OCI-LY1 (cell line): ENCODE results near the gene P2RY2.

Experiments
- H2AFZ ChIP-seq: fragments of 200-600 bp; sonication (generic), shearing (Covaris generic); 2 replicates; pipeline ENCODE4 v1.6.0; 2014; ENCODE audit warnings: antibody characterized with exemption, mild to moderate bottlenecking, low read length
- H3F3A ChIP-seq: fragments of 200-600 bp; sonication (generic), shearing (Covaris generic); 2 replicates; pipeline ENCODE4 v1.6.0; 2014; ENCODE audit warnings: mild to moderate bottlenecking, antibody characterized with exemption, low read length, moderate library complexity; ENCODE audit not compliant: insufficient read depth
- H3K27ac ChIP-seq: fragments of 200-600 bp; sonication (generic); 2 replicates; pipeline ENCODE4 v1.5.1; 2014; ENCODE audit warnings: low read length, mixed run types, mild to moderate bottlenecking, low read depth; ENCODE audit not compliant: poor library complexity, severe bottlenecking
- H3K27me3 ChIP-seq: fragments of 200-600 bp; sonication (generic); 2 replicates; pipeline ENCODE4 v1.6.0; 2014; ENCODE audit warnings: antibody characterized with exemption, mild to moderate bottlenecking, low read length, moderate library complexity; ENCODE audit not compliant: insufficient read depth
- H3K36me3 ChIP-seq: fragments of 200-600 bp; sonication (generic); 2 replicates; pipeline ENCODE4 v1.6.1; 2014; ENCODE audit warnings: mild to moderate bottlenecking, antibody characterized with exemption, low read length, moderate library complexity, mixed read lengths; ENCODE audit not compliant: insufficient read depth
- H3K4me1 ChIP-seq: fragments of 200-600 bp; sonication (generic); 2 replicates; pipeline ENCODE4 v1.5.1; 2014; ENCODE audit warnings: mild to moderate bottlenecking, low read length, moderate library complexity; ENCODE audit not compliant: insufficient read depth, severe bottlenecking
- H3K4me2 ChIP-seq: fragments of 200-600 bp; sonication (generic), shearing (Covaris generic); 2 replicates; pipeline ENCODE4 v1.6.1; 2014; ENCODE audit warnings: low read length
- H3K4me3 ChIP-seq: fragments of 200-600 bp; sonication (generic); 2 replicates; pipeline ENCODE4 v1.5.1; 2014; ENCODE audit warnings: low read length, low read depth, mild to moderate bottlenecking, mixed read lengths; ENCODE audit not compliant: poor library complexity, severe bottlenecking
- H3K79me2 ChIP-seq: fragments of 200-600 bp; shearing (Covaris generic); 2 replicates; pipeline ENCODE4 v1.6.1; 2016; ENCODE audit warnings: mixed run types, low read length, mixed read lengths; ENCODE audit not compliant: insufficient read depth
- H3K9ac ChIP-seq: fragments of 200-600 bp; sonication (generic), shearing (Covaris generic); 2 replicates; pipeline ENCODE4 v1.6.1; 2014; ENCODE audit warnings: mild to moderate bottlenecking, low read length, mixed read lengths
- H3K9me2 ChIP-seq: fragments of 200-600 bp; sonication (generic), shearing (Covaris generic); 2 replicates; pipeline ENCODE4 v1.6.1; 2014; ENCODE audit warnings: low read depth, mild to moderate bottlenecking, low read length, mixed read lengths
- H3K9me3 ChIP-seq: fragments of 200-600 bp; shearing (Covaris generic); 2 replicates; pipeline ENCODE4 v1.6.1; 2014; ENCODE audit warnings: low read length, mixed read lengths
- H4K20me1 ChIP-seq: fragments of 200-600 bp; sonication (generic), shearing (Covaris generic); 2 replicates; pipeline ENCODE4 v1.6.0; 2016; ENCODE audit warnings: mild to moderate bottlenecking, low read length; ENCODE audit not compliant: insufficient read depth
- CTCF ChIP-seq: fragments of 200-600 bp; sonication (generic), shearing (Covaris generic); IDR thresholded peaks from 2 replicates; pipeline ENCODE4 v1.5.1; 2017; ENCODE audit warnings: mild to moderate bottlenecking, antibody characterized with exemption, low read length, moderate library complexity, mixed read lengths
- EZH2 ChIP-seq: fragments of 200-600 bp; sonication (generic), shearing (Covaris generic); IDR thresholded peaks from 2 replicates; pipeline ENCODE4 v1.8.0; 2017; ENCODE audit warnings: borderline replicate concordance, mixed run types, mild to moderate bottlenecking, antibody characterized with exemption, low read length, moderate library complexity, mixed read lengths

P2RY2 gene

GRCh38 chr11:73242251-73243092, 24.4 kb downstream of the P2RY2 start:
- TF ChIP-seq EZH2 (no peak), CTCF (peak; percentile 89)
- Histone ChIP-seq H3K27me3 (peaks cover 5% of the 10 kb centered on the region; the same call in 1 of the 2 replicates), H3K9me3 (no peaks in the 10 kb centered on the region), H3K4me3 (no peak overlapping the region), H3K9me2 (no peaks in the 10 kb centered on the region), H3F3A (no peaks in the 10 kb centered on the region), H3K36me3 (no peaks in the 10 kb centered on the region), H4K20me1 (no peaks in the 10 kb centered on the region), H3K79me2 (no peaks in the 10 kb centered on the region), H3K9ac (no peak overlapping the region), H3K4me2 (peak overlapping the region; percentile 16; the same call in 1 of the 2 replicates), H3K4me1 (peaks cover 6% of the 10 kb centered on the region), H3K27ac (no peak overlapping the region), H2AFZ (no peak overlapping the region)

GRCh38 chr11:73243093-73243485, 25.0 kb downstream of the P2RY2 start:
- Histone ChIP-seq H3K36me3 (no peaks in the 10 kb centered on the region), H3K4me3 (no peak overlapping the region), H2AFZ (no peak overlapping the region), H3K79me2 (no peaks in the 10 kb centered on the region), H3K27ac (no peak overlapping the region), H3K9ac (no peak overlapping the region), H3K4me1 (peaks cover 6% of the 10 kb centered on the region), H3K4me2 (no peak overlapping the region), H3K27me3 (no peaks in the 10 kb centered on the region), H3F3A (no peaks in the 10 kb centered on the region), H3K9me3 (no peaks in the 10 kb centered on the region), H4K20me1 (no peaks in the 10 kb centered on the region), H3K9me2 (no peaks in the 10 kb centered on the region)
- TF ChIP-seq CTCF = no peak
- TF ChIP-seq EZH2 = no peak

- H3K9ac ChIP-seq = no peak overlapping the region
- no peaks in the 10 kb centered on the region for H3K36me3 ChIP-seq
- H3K4me1 ChIP-seq = peaks cover 6% of the 10 kb centered on the region
- H3K4me3 ChIP-seq = no peak overlapping the region
- no peak overlapping the region for H3K4me2 ChIP-seq
- H3K79me2 ChIP-seq = no peaks in the 10 kb centered on the region
- H3K27me3 ChIP-seq = no peaks in the 10 kb centered on the region
- H3K9me3 ChIP-seq = no peaks in the 10 kb centered on the region
- H2AFZ ChIP-seq = no peak overlapping the region
- no peak overlapping the region for H3K27ac ChIP-seq
- no peaks in the 10 kb centered on the region for H3F3A ChIP-seq
- H3K9me2 ChIP-seq = no peaks in the 10 kb centered on the region
- H4K20me1 ChIP-seq = no peaks in the 10 kb centered on the region
- no peak for TF ChIP-seq EZH2
- TF ChIP-seq CTCF = no peak
Observed at GRCh38 chr11:73244589-73245240, 26.6 kb downstream of the P2RY2 start.
